Panc1 (cell line): ENCODE measurements around the gene HNRNPA2B1.

ENCODE experiments used
- POLR2AphosphoS5 ChIP-seq: IDR thresholded peaks from 2 replicates; pipeline ENCODE4 v1.6.1; 2012; ENCODE audit warnings: mild to moderate bottlenecking, low read depth, low read length, moderate library complexity
- TF ChIP-seq, protein P1 (sequence below): fragments of 450-650 bp; IDR thresholded peaks from 2 replicates; pipeline ENCODE4 v1.5.1; 2017; ENCODE audit warnings: mild to moderate bottlenecking

DNA sequence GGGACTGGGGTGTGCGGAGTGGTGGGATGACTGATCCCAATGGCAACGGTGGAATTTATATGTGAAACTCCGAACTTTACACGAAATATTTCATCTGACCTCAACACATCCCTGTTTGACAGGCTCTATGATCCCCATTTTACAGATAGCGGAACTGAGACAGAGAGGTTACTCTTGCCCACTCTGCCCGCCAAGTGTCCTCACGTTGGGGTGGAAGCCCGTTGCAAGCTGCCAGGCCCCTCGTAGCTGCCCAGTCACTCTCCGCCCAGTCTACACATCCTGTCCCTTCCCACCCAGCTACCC, 48.9 kb downstream of the HNRNPA2B1 start:
- TF ChIP-seq, protein P1, sequence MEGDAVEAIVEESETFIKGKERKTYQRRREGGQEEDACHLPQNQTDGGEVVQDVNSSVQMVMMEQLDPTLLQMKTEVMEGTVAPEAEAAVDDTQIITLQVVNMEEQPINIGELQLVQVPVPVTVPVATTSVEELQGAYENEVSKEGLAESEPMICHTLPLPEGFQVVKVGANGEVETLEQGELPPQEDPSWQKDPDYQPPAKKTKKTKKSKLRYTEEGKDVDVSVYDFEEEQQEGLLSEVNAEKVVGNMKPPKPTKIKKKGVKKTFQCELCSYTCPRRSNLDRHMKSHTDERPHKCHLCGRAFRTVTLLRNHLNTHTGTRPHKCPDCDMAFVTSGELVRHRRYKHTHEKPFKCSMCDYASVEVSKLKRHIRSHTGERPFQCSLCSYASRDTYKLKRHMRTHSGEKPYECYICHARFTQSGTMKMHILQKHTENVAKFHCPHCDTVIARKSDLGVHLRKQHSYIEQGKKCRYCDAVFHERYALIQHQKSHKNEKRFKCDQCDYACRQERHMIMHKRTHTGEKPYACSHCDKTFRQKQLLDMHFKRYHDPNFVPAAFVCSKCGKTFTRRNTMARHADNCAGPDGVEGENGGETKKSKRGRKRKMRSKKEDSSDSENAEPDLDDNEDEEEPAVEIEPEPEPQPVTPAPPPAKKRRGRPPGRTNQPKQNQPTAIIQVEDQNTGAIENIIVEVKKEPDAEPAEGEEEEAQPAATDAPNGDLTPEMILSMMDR, result no peak
- no peak for TF ChIP-seq POLR2AphosphoS5
